Vagina (tissue), 2 donors: ENCODE results near the gene IQGAP3.

Experiments used
- CTCF ChIP-seq, 3 experiments: fragments of 450-650 bp in 2 of 3; fragments of 200-600 bp in 1 of 3; sonication (generic) in 1 of 3; IDR thresholded peaks; one replicate each; pipeline ENCODE4 v1.5.1; 2017 to 2019; ENCODE audit warnings: antibody characterized with exemption in 3 of 3, mild to moderate bottlenecking in 2 of 3, moderate library complexity in 2 of 3
- POLR2AphosphoS5 ChIP-seq, 2 donors: sonication (generic); formaldehyde crosslinking; IDR thresholded peaks; one replicate each; pipeline ENCODE4 v1.9.0; 2017; ENCODE audit warnings: antibody characterized with exemption in 2 of 2, mild to moderate bottlenecking in 2 of 2, low read depth in 1 of 2; ENCODE audit not compliant: insufficient read depth in 1 of 2

- no peak for TF ChIP-seq CTCF (IDR thresholded peaks at IDR 0.05)
- no peak for TF ChIP-seq POLR2AphosphoS5 (IDR thresholded peaks at IDR 0.05; ENCODE audit: insufficient read depth in 1 of 2, low read depth in 1 of 2)
Measured at GRCh38 chr1:156477526-156478249, 94.7 kb downstream of the IQGAP3 start.
